HG03159 (cell line): ENCODE data around the gene ADAM10.

Experiments used
- ATAC-seq: cut with Tn5 transposase; IDR thresholded peaks from one replicate; pipeline ENCODE4 v1.9.1; 2021; ENCODE audit warnings: mild to moderate bottlenecking, moderate library complexity; ENCODE audit not compliant: unreplicated experiment

ADAM10 gene

GRCh38 chr15:58541410-58542087 is 208.0 kb downstream of the ADAM10 start:
- ATAC-seq, result no peak

- ATAC-seq, result no peak
These were observed 210.0 kb downstream of the ADAM10 start for GRCh38 chr15:58539548-58539947.

DNA sequence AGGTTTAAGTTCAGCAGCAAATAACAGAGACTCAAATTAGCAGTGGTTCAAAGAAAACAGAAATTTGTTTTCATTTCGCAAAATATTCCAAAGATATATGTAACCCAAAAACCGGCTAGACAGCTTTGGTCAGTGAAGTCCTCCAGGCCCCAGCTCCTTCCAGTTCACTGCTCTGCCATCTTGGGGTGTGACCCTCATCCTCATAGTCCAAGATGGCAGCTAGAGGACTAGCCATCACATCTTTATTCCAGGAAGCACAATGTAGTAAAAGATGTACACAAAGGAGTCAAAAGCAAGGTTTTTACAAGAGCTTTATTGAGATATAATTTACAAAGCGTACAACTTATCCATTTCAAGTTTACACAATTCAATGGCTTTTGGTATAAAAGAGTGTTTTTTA is 210.6 kb downstream of the ADAM10 start:
- ATAC-seq, result no peak
